SU-DHL-6 (cell line): ENCODE data around the gene CMSS1.

Source experiments
- H2AFZ ChIP-seq: fragments of 200-600 bp; sonication (generic); 2 replicates; pipeline ENCODE4 v1.6.1; 2014; ENCODE audit warnings: low read depth, mild to moderate bottlenecking, moderate library complexity, mixed read lengths, antibody characterized with exemption, low read length; ENCODE audit not compliant: severe bottlenecking
- H3F3A ChIP-seq: fragments of 200-600 bp; shearing (Covaris generic); 2 replicates; pipeline ENCODE4 v1.6.0; 2016; ENCODE audit warnings: antibody characterized with exemption, mild to moderate bottlenecking; ENCODE audit not compliant: insufficient read depth
- H3K27ac ChIP-seq: fragments of 200-600 bp; sonication (generic); 2 replicates; pipeline ENCODE4 v1.5.1; 2016; ENCODE audit warnings: low read depth, mild to moderate bottlenecking, low read length, moderate library complexity, mixed read lengths
- H3K27me3 ChIP-seq: fragments of 200-600 bp; sonication (generic), shearing (Covaris generic); 2 replicates; pipeline ENCODE4 v1.6.0; 2014; ENCODE audit warnings: mild to moderate bottlenecking, low read length
- H3K36me3 ChIP-seq: fragments of 200-600 bp; sonication (generic); 2 replicates; pipeline ENCODE4 v1.6.1; 2014; ENCODE audit warnings: mild to moderate bottlenecking, low read length, mixed read lengths
- H3K4me2 ChIP-seq: fragments of 300-600, 200-600 bp; shearing (Covaris generic), sonication (generic); 2 replicates; pipeline ENCODE4 v1.6.0; 2014; ENCODE audit warnings: low read length, low read depth, mild to moderate bottlenecking; ENCODE audit not compliant: poor library complexity, severe bottlenecking
- H3K4me3 ChIP-seq: fragments of 200-600 bp; sonication (generic); 2 replicates; pipeline ENCODE4 v1.5.1; 2014; ENCODE audit warnings: antibody characterized with exemption, low read length, mild to moderate bottlenecking, mixed read lengths; ENCODE audit not compliant: insufficient read depth, poor library complexity, severe bottlenecking
- H3K79me2 ChIP-seq: fragments of 200-600 bp; sonication (generic); 2 replicates; pipeline ENCODE4 v1.6.1; 2014; ENCODE audit warnings: mild to moderate bottlenecking, low read length, moderate library complexity; ENCODE audit not compliant: insufficient read depth
- H3K9ac ChIP-seq: fragments of 200-600 bp; sonication (generic); 2 replicates; pipeline ENCODE4 v1.7.0; 2014; ENCODE audit warnings: mild to moderate bottlenecking, low read length
- H3K9me2 ChIP-seq: fragments of 200-600 bp; sonication (generic); replicated peaks from 2 replicates; pipeline ENCODE4 v1.6.1; 2014; ENCODE audit warnings: low read length; ENCODE audit not compliant: insufficient read depth
- H3K9me3 ChIP-seq: fragments of 200-600 bp; sonication (generic); 2 replicates; pipeline ENCODE4 v1.6.1; 2014; ENCODE audit warnings: low read length, mixed read lengths; ENCODE audit not compliant: insufficient read depth
- H4K20me1 ChIP-seq: fragments of 200-600 bp; sonication (generic); 2 replicates; pipeline ENCODE4 v1.6.1; 2014; ENCODE audit warnings: low read depth, mild to moderate bottlenecking, antibody characterized with exemption, low read length, moderate library complexity, mixed read lengths
- EZH2phosphoT487 ChIP-seq: fragments of 200-600 bp; sonication (generic), shearing (Covaris generic); conservative IDR thresholded peaks from 2 replicates; pipeline ENCODE4 v1.6.1; 2018; ENCODE audit warnings: mild to moderate bottlenecking, antibody characterized with exemption, low read length, moderate library complexity, mixed read lengths
- TF ChIP-seq, protein P1 (sequence below): fragments of 200-600 bp; sonication (generic); IDR thresholded peaks from one replicate; pipeline ENCODE4 v1.5.1; 2017; ENCODE audit warnings: antibody characterized with exemption, mild to moderate bottlenecking, low read length, moderate library complexity; ENCODE audit not compliant: insufficient read depth, poor library complexity, severe bottlenecking

Gene CMSS1

DNA sequence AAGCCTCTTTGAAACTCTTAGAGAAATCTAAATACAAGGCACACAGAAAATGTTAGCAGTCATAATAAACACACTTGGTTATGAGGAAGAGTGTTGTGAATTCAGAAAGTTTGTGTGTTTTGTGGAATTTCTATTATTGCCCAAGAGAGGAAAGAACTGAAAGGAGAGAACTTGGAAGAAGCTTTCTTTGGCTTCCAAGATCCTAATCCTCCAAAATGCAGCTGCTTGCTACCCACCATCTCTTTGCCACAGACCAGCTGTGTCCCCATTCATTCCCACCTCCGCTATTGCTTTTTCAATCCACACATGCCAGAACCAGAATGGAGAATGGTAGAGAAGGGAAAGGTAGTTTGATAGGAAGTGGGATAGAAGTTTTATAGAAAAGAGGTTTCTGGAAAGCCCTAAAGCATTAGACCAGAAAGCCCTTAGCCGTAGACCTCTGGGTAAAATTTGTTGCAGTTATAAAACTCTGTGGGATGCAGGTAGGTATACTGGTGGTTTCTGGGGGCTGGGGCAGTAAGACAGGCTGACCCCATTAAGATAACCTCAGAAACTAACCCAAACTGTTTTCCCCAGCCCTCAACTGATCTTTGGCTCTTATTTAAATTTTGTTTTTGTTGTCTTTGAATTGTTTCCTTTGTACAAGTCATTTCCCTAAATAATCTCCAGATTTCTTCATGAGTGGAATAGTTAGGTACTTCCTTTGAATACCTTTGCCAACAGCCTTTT lies 188.2 kb downstream of the CMSS1 start:
- no peak overlapping the region for H3K9ac ChIP-seq
- no peak overlapping the region for H3K4me2 ChIP-seq
- H3K79me2 ChIP-seq = no peaks in the 10 kb centered on the region
- no peaks in the 10 kb centered on the region for H3K9me3 ChIP-seq
- no peaks in the 10 kb centered on the region for H4K20me1 ChIP-seq
- H3K36me3 ChIP-seq = no peaks in the 10 kb centered on the region
- no peak overlapping the region for H3K27ac ChIP-seq
- TF ChIP-seq, protein P1, sequence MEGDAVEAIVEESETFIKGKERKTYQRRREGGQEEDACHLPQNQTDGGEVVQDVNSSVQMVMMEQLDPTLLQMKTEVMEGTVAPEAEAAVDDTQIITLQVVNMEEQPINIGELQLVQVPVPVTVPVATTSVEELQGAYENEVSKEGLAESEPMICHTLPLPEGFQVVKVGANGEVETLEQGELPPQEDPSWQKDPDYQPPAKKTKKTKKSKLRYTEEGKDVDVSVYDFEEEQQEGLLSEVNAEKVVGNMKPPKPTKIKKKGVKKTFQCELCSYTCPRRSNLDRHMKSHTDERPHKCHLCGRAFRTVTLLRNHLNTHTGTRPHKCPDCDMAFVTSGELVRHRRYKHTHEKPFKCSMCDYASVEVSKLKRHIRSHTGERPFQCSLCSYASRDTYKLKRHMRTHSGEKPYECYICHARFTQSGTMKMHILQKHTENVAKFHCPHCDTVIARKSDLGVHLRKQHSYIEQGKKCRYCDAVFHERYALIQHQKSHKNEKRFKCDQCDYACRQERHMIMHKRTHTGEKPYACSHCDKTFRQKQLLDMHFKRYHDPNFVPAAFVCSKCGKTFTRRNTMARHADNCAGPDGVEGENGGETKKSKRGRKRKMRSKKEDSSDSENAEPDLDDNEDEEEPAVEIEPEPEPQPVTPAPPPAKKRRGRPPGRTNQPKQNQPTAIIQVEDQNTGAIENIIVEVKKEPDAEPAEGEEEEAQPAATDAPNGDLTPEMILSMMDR = no peak
- no peak for TF ChIP-seq EZH2phosphoT487
- no peaks in the 10 kb centered on the region for H3K27me3 ChIP-seq
- H3K4me3 ChIP-seq = no peak overlapping the region
- H3F3A ChIP-seq = no peaks in the 10 kb centered on the region
- no peaks in the 10 kb centered on the region for H3K9me2 ChIP-seq
- H2AFZ ChIP-seq = no peak overlapping the region

DNA sequence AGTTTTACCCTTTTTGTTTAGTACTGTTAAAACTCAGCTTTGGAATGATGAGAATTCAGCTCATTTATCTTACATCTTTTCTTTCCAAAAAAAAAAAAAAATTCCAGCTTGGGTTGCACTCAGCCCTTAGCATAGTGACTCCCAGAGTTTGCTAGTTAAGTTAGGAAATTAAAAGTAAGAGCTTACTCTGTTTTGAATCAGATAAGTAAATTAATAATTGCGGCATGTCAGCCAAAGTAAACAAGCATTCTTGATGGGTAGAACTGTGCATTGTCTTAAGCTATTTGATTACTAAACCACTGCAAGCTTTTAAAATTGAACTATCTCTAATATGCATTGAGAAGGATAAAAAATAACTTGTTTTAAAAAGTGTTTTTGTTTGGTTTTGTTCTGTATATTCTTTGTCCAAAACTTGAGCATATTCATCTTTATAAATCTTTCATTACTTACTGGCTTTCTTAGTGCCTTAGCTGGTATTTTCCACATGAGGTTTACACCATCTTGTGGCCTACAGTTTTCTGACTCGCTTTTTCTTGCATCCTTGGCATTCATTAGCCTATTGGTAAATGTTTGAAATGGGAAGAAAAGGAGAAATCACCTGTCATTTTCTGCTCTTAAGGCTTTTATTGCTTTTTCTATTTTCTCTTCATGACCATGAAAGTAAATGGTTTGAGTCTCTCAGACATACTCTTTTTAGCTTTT lies 189.1 kb downstream of the CMSS1 start:
- Histone ChIP-seq H3K27me3 (no peaks in the 10 kb centered on the region), H3F3A (no peaks in the 10 kb centered on the region), H3K4me2 (no peak overlapping the region), H3K9me2 (no peaks in the 10 kb centered on the region), H3K27ac (no peak overlapping the region), H3K79me2 (no peaks in the 10 kb centered on the region), H3K4me3 (no peak overlapping the region), H3K9me3 (no peaks in the 10 kb centered on the region), H3K36me3 (no peaks in the 10 kb centered on the region), H2AFZ (no peak overlapping the region), H4K20me1 (no peaks in the 10 kb centered on the region), H3K9ac (no peak overlapping the region)
- TF ChIP-seq, protein P1 = no peak
- no peak for TF ChIP-seq EZH2phosphoT487

- H3K9me3 ChIP-seq = no peaks in the 10 kb centered on the region
- no peaks in the 10 kb centered on the region; the same call in 1 of the 2 replicates for H3K36me3 ChIP-seq
- no peak overlapping the region for H3K4me2 ChIP-seq
- no peaks in the 10 kb centered on the region for H3K79me2 ChIP-seq
- H3K9ac ChIP-seq = no peak overlapping the region
- H3F3A ChIP-seq = no peaks in the 10 kb centered on the region
- H3K4me3 ChIP-seq = no peak overlapping the region
- TF ChIP-seq, protein P1 = no peak
- no peak for TF ChIP-seq EZH2phosphoT487
- no peaks in the 10 kb centered on the region for H3K9me2 ChIP-seq
- H3K27me3 ChIP-seq = no peaks in the 10 kb centered on the region
- H2AFZ ChIP-seq = no peak overlapping the region
- H3K27ac ChIP-seq = no peak overlapping the region
- no peaks in the 10 kb centered on the region for H4K20me1 ChIP-seq
Measured at GRCh38 chr3:100007313-100007712, 189.7 kb downstream of the CMSS1 start.
